Measurements from ENCODE around the gene CCDC40.

CCDC40 gene, protein sequence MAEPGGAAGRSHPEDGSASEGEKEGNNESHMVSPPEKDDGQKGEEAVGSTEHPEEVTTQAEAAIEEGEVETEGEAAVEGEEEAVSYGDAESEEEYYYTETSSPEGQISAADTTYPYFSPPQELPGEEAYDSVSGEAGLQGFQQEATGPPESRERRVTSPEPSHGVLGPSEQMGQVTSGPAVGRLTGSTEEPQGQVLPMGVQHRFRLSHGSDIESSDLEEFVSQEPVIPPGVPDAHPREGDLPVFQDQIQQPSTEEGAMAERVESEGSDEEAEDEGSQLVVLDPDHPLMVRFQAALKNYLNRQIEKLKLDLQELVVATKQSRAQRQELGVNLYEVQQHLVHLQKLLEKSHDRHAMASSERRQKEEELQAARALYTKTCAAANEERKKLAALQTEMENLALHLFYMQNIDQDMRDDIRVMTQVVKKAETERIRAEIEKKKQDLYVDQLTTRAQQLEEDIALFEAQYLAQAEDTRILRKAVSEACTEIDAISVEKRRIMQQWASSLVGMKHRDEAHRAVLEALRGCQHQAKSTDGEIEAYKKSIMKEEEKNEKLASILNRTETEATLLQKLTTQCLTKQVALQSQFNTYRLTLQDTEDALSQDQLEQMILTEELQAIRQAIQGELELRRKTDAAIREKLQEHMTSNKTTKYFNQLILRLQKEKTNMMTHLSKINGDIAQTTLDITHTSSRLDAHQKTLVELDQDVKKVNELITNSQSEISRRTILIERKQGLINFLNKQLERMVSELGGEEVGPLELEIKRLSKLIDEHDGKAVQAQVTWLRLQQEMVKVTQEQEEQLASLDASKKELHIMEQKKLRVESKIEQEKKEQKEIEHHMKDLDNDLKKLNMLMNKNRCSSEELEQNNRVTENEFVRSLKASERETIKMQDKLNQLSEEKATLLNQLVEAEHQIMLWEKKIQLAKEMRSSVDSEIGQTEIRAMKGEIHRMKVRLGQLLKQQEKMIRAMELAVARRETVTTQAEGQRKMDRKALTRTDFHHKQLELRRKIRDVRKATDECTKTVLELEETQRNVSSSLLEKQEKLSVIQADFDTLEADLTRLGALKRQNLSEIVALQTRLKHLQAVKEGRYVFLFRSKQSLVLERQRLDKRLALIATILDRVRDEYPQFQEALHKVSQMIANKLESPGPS

DNA sequence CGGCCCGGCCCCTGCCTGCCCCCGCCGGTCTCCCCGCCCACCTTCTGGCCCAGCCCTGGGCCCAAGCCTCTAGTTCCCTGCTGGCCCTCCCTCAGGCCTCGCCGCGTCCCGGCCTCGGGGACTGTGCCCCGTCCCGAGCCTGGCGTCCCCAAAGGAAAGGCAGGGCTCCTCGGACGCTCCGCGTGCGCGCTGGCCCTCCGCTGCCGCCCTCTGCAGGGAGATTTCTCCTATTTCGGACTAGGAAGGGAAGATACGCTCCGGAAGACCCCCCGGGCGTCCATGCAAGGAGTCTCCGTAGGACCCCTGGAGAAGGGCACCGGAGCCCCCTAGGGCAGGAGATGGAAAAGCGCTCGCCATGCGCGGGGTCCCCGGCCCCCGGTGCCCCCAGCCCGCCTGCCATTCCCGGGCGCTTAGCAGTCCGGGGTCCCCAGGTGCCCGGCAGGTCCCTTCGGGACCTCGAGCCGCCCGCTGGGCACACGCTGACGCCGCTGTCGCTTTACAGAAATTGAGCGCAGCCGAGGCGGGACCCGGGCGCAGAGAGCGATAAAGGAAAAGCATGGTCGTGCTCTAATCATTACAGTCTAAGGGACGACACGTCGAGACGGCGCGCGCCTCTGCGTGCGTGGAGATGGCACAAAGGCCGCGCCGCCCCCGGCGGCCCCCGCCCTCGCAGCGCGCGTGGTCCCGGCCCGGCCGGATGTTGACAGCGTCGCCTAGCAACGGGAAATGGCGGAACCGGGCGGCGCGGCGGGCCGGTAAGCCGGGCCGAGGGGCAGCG lies at the start of gene CCDC40:
TSS of gene CCDC40 (plus strand) at position 706 of the 778 bp plus-strand sequence. CDS start at position 727, 21 bp downstream.
- Histone ChIP-seq H3K4me3 (ENCODE audit: low read depth in 1 of 2, low read length in 2 of 2) (peak within 1 kb of the TSS; percentile 77 to 86), H3K27me3 (ENCODE audit: control insufficient read depth in 1 of 2, insufficient read depth in 2 of 2, low read length in 2 of 2) (no peaks in the 10 kb centered on the region), H3K9ac (ENCODE audit: low read depth in 1 of 2, low read length in 2 of 2) (peak within 1 kb of the TSS; percentile 70 to 80), H3K9me3 (ENCODE audit: control insufficient read depth in 1 of 2, low read length in 2 of 2) (no peaks in the 10 kb centered on the region), H3K4me1 (ENCODE audit: control insufficient read depth in 1 of 2, insufficient read depth in 2 of 2, low read length in 2 of 2) (peaks cover 10 to 20% of the 10 kb centered on the region in 2 donors), H3K36me3 (ENCODE audit: control insufficient read depth in 1 of 2, insufficient read depth in 2 of 2, low read length in 2 of 2) (no peaks in the 10 kb centered on the region), H3K27ac (ENCODE audit: low read depth, low read length) (peak within 1 kb of the TSS; percentile 84)

GRCh38 chr17:79987187-79987934 lies 49.1 kb upstream of the CCDC40 start:
- Histone ChIP-seq H3K27ac (ENCODE audit: low read depth, low read length) (no peak overlapping the region), H3K9ac (ENCODE audit: low read depth in 1 of 2, low read length in 2 of 2) (peak overlapping the region in 1 of 2 donors; percentile 25)

GRCh38 chr17:79987935-79988184 lies 48.6 kb upstream of the CCDC40 start:
- Histone ChIP-seq H3K4me3 (ENCODE audit: low read depth in 1 of 2, low read length in 2 of 2) (peak overlapping the region in 1 of 2 donors; percentile 36), H3K4me1 (ENCODE audit: control insufficient read depth in 1 of 2, insufficient read depth in 2 of 2, low read length in 2 of 2) (peaks cover 72 to 75% of the 10 kb centered on the region in 2 donors), H3K27me3 (ENCODE audit: control insufficient read depth in 1 of 2, insufficient read depth in 2 of 2, low read length in 2 of 2) (no peaks in the 10 kb centered on the region), H3K9me3 (ENCODE audit: control insufficient read depth in 1 of 2, low read length in 2 of 2) (no peaks in the 10 kb centered on the region), H3K36me3 (ENCODE audit: control insufficient read depth in 1 of 2, insufficient read depth in 2 of 2, low read length in 2 of 2) (no peaks in the 10 kb centered on the region), H3K9ac (ENCODE audit: low read depth in 1 of 2, low read length in 2 of 2) (peak overlapping the region in 1 of 2 donors; percentile 25), H3K27ac (ENCODE audit: low read depth, low read length) (peak overlapping the region; percentile 64)

More at GRCh38 chr17:79987187-79987934, 49.1 kb upstream of the CCDC40 start:
- Histone ChIP-seq H3K9me3 (ENCODE audit: control insufficient read depth in 1 of 2, low read length in 2 of 2) (no peaks in the 10 kb centered on the region), H3K36me3 (ENCODE audit: control insufficient read depth in 1 of 2, insufficient read depth in 2 of 2, low read length in 2 of 2) (no peaks in the 10 kb centered on the region), H3K27me3 (ENCODE audit: control insufficient read depth in 1 of 2, insufficient read depth in 2 of 2, low read length in 2 of 2) (no peaks in the 10 kb centered on the region), H3K4me3 (ENCODE audit: low read depth in 1 of 2, low read length in 2 of 2) (peak overlapping the region in 1 of 2 donors; percentile 39), H3K4me1 (ENCODE audit: control insufficient read depth in 1 of 2, insufficient read depth in 2 of 2, low read length in 2 of 2) (peaks cover 67 to 70% of the 10 kb centered on the region in 2 donors)

DNA sequence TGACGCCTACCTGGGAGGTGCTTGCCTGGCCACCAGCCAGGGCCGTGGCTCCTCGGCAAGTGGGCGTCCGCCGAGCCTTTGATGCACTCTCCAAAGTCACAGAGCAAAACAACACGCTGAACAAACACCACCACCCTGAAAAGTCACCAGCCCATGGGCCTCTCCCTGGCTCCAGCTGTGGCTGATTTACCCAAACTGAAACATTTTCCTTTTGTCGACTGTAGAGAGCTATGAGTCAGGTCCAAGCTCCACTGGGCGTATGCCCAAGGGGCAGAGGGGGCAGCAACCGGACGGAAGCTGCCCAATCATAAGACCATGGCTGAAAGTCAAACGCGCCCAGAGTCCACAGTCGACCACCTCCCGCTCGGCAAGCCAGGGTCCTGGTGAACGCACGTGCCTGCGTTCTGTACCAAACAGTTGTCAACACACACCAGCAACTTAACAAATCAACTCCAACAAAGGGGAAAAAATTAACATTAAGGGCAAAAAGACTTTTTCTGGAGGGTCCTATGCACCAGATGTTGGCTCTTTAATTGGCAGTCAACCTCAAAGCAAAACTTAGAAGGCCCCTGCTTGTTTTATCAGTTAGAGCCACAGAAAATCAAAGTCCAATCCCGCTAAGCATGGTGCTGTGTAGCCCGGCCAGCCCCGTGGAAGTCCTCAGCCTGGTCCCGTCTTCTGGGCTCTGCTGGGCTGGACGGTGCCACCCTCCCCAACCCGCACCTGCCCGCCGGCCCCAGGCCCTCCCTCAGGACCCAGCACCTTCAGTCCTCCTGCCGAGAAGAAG lies 48.1 kb upstream of the CCDC40 start:
- Histone ChIP-seq H3K27me3 (ENCODE audit: control insufficient read depth in 1 of 2, insufficient read depth in 2 of 2, low read length in 2 of 2) (no peaks in the 10 kb centered on the region), H3K36me3 (ENCODE audit: control insufficient read depth in 1 of 2, insufficient read depth in 2 of 2, low read length in 2 of 2) (no peaks in the 10 kb centered on the region), H3K27ac (ENCODE audit: low read depth, low read length) (peak overlapping the region; percentile 64), H3K4me3 (ENCODE audit: low read depth in 1 of 2, low read length in 2 of 2) (peak overlapping the region in 1 of 2 donors; percentile 36), H3K4me1 (ENCODE audit: control insufficient read depth in 1 of 2, insufficient read depth in 2 of 2, low read length in 2 of 2) (peaks cover 77 to 80% of the 10 kb centered on the region in 2 donors), H3K9ac (ENCODE audit: low read depth in 1 of 2, low read length in 2 of 2) (peak overlapping the region; percentile 7 to 25), H3K9me3 (ENCODE audit: control insufficient read depth in 1 of 2, low read length in 2 of 2) (no peaks in the 10 kb centered on the region)

- no peak overlapping the region for H3K27ac ChIP-seq (ENCODE audit: low read depth, low read length)
- peak overlapping the region; percentile 7 to 25 for H3K9ac ChIP-seq (ENCODE audit: low read depth in 1 of 2, low read length in 2 of 2)
- peaks cover 85 to 89% of the 10 kb centered on the region in 2 donors for H3K4me1 ChIP-seq (ENCODE audit: control insufficient read depth in 1 of 2, insufficient read depth in 2 of 2, low read length in 2 of 2)
- H3K27me3 ChIP-seq (ENCODE audit: control insufficient read depth in 1 of 2, insufficient read depth in 2 of 2, low read length in 2 of 2): no peaks in the 10 kb centered on the region
- no peaks in the 10 kb centered on the region for H3K9me3 ChIP-seq (ENCODE audit: control insufficient read depth in 1 of 2, low read length in 2 of 2)
- no peaks in the 10 kb centered on the region for H3K36me3 ChIP-seq (ENCODE audit: control insufficient read depth in 1 of 2, insufficient read depth in 2 of 2, low read length in 2 of 2)
- no peak overlapping the region for H3K4me3 ChIP-seq (ENCODE audit: low read depth in 1 of 2, low read length in 2 of 2)
These were observed 47.2 kb upstream of the CCDC40 start for GRCh38 chr17:79989106-79989835.

DNA sequence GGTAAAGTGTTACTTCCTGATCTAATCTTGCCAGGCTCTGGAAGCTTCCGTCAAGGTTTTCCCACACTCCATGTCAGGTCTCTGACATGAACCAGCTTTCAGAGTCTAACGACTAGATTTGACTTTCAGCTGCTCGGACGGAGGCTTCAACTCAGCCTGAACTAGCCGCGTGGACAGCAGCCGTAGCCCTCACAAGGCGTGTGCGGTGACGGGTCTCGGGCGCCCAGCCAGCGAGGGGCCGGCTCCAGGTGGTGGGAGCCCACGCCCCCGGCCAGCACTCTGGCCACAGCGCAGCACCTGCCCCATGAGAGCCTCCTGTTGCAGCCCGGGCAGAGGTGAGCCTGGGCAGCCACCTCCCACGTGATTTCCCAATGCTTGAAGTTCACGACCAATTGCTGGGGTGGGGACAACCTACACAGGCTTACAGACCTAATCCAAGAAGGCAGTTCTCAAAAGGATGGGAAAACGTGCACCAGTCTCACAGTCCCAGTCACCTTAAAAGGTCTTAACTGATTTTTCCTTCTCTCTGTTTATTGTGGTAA lies 46.3 kb upstream of the CCDC40 start:
- Histone ChIP-seq H3K9ac (ENCODE audit: low read depth in 1 of 2, low read length in 2 of 2) (peak overlapping the region in 1 of 2 donors; percentile 9), H3K27ac (ENCODE audit: low read depth, low read length) (no peak overlapping the region), H3K4me3 (ENCODE audit: low read depth in 1 of 2, low read length in 2 of 2) (no peak overlapping the region), H3K27me3 (ENCODE audit: control insufficient read depth in 1 of 2, insufficient read depth in 2 of 2, low read length in 2 of 2) (no peaks in the 10 kb centered on the region), H3K36me3 (ENCODE audit: control insufficient read depth in 1 of 2, insufficient read depth in 2 of 2, low read length in 2 of 2) (no peaks in the 10 kb centered on the region), H3K9me3 (ENCODE audit: control insufficient read depth in 1 of 2, low read length in 2 of 2) (no peaks in the 10 kb centered on the region), H3K4me1 (ENCODE audit: control insufficient read depth in 1 of 2, insufficient read depth in 2 of 2, low read length in 2 of 2) (peaks cover 85% of the 10 kb centered on the region in 2 donors)

- H3K27ac ChIP-seq (ENCODE audit: low read depth, low read length): no peak overlapping the region
- no peaks in the 10 kb centered on the region for H3K9me3 ChIP-seq (ENCODE audit: control insufficient read depth in 1 of 2, low read length in 2 of 2)
- H3K36me3 ChIP-seq (ENCODE audit: control insufficient read depth in 1 of 2, insufficient read depth in 2 of 2, low read length in 2 of 2): no peaks in the 10 kb centered on the region
- H3K9ac ChIP-seq (ENCODE audit: low read depth in 1 of 2, low read length in 2 of 2): no peak overlapping the region
- peaks cover 80 to 81% of the 10 kb centered on the region in 2 donors for H3K4me1 ChIP-seq (ENCODE audit: control insufficient read depth in 1 of 2, insufficient read depth in 2 of 2, low read length in 2 of 2)
- H3K4me3 ChIP-seq (ENCODE audit: low read depth in 1 of 2, low read length in 2 of 2): no peak overlapping the region
- H3K27me3 ChIP-seq (ENCODE audit: control insufficient read depth in 1 of 2, insufficient read depth in 2 of 2, low read length in 2 of 2): no peaks in the 10 kb centered on the region
These were observed 45.7 kb upstream of the CCDC40 start for GRCh38 chr17:79990704-79991103.
